ENCODE measurements around the gene FAM25G.
"Not testable (repeated sequence)": the region's sequence is repeated elsewhere in the genome, so short reads cannot be mapped to it uniquely, and the experiment has no call there.

FAM25G gene

GRCh38 chr10:47491600-47491999 is at the start of gene FAM25G:
Gene FAM25G, minus strand, starts transcription at chr10:47491700. Its CDS starts 26 bp downstream, at chr10:47491674.
- not testable (repeated sequence) for DNase-seq

- DNase-seq: not testable (repeated sequence)
These were observed 44.9 kb upstream of the FAM25G start for GRCh38 chr10:47536430-47536829.

- DNase-seq: not testable (repeated sequence)
These were observed 32.0 kb upstream of the FAM25G start, which contains the start of gene AGAP9 for GRCh38 chr10:47523475-47523874. Gene AGAP9, minus strand, starts transcription at chr10:47523638. Its CDS starts 112 bp downstream, at chr10:47523526.

- not testable (repeated sequence) for DNase-seq
These were observed 10.8 kb upstream of the FAM25G start for GRCh38 chr10:47502313-47502712.

GRCh38 chr10:47494226-47494625 is 2.7 kb upstream of the FAM25G start:
- DNase-seq: not testable (repeated sequence)

- DNase-seq: not testable (repeated sequence)
These were observed 1.9 kb downstream of the FAM25G start for GRCh38 chr10:47489630-47490029.

- not testable (repeated sequence) for DNase-seq
These were observed 5.6 kb downstream of the FAM25G start for GRCh38 chr10:47485943-47486342.

GRCh38 chr10:47484786-47485185 is 6.7 kb downstream of the FAM25G start:
- not testable (repeated sequence) for DNase-seq

GRCh38 chr10:47483923-47484322 is 7.6 kb downstream of the FAM25G start, which contains the start of gene ANXA8:
Gene ANXA8, minus strand, starts transcription at chr10:47484115. Its CDS starts 182 bp downstream, at chr10:47483933.
- DNase-seq: not testable (repeated sequence)

- not testable (repeated sequence) for DNase-seq
These were observed 9.1 kb downstream of the FAM25G start for GRCh38 chr10:47482367-47482766.

- not testable (repeated sequence) for DNase-seq
These were observed 9.7 kb downstream of the FAM25G start for GRCh38 chr10:47481768-47482181.

GRCh38 chr10:47481182-47481766 is 10.2 kb downstream of the FAM25G start:
- not testable (repeated sequence) for DNase-seq

- DNase-seq: not testable (repeated sequence)
These were observed 11.4 kb downstream of the FAM25G start for GRCh38 chr10:47480133-47480532.

- not testable (repeated sequence) for DNase-seq
These were observed 13.4 kb downstream of the FAM25G start for GRCh38 chr10:47478114-47478513.

- DNase-seq: not testable (repeated sequence)
These were observed 14.4 kb downstream of the FAM25G start for GRCh38 chr10:47477078-47477477.

GRCh38 chr10:47475101-47475500 is 16.4 kb downstream of the FAM25G start:
- not testable (repeated sequence) for DNase-seq

GRCh38 chr10:47473516-47473915 is 18.0 kb downstream of the FAM25G start:
- not testable (repeated sequence) for DNase-seq

- not testable (repeated sequence) for DNase-seq
These were observed 18.9 kb downstream of the FAM25G start for GRCh38 chr10:47472647-47473046.

- DNase-seq: not testable (repeated sequence)
These were observed 19.4 kb downstream of the FAM25G start for GRCh38 chr10:47472072-47472471.

GRCh38 chr10:47468731-47469528 is 22.6 kb downstream of the FAM25G start:
- DNase-seq: not testable (repeated sequence)

- DNase-seq: not testable (repeated sequence)
These were observed 23.5 kb downstream of the FAM25G start for GRCh38 chr10:47467957-47468356.

GRCh38 chr10:47467458-47467857 is 24.0 kb downstream of the FAM25G start:
- DNase-seq: not testable (repeated sequence)

GRCh38 chr10:47465216-47465917 is 26.1 kb downstream of the FAM25G start:
- DNase-seq: not testable (repeated sequence)

Measured in stimulated activated CD4-positive, alpha-beta T cell treated with anti-CD3 and anti-CD28 coated beads, Interleukin-4, amount 100 ng/mL, for 24 hours (primary cell).